ENCODE results near the gene GATA2. TPM values are rescaled to one million over a fixed set of nuclear protein-coding genes. Genes with fewer than 3 reads are reported as not detected.

GATA2 gene
- total and polyA plus RNA-seq, 2 of the 8 experiments (the other 6 are each of a cell fraction or from before 2014, with no cell fraction given) = 0.03 to 0.30 TPM

- H3K79me1 ChIP-seq (ENCODE audit: low read depth, low read length) = no peaks in the 10 kb centered on the region
- H3K27me3 ChIP-seq (replicated peaks in 1 of 4; ENCODE audit: control insufficient read depth in 3 of 4, extremely low read depth in 1 of 4, insufficient read depth in 3 of 4, low read length in 3 of 4) = peaks cover 0 to 6% (median 0%) of the 10 kb centered on the region in 4 experiments; a peak in 4 of 7 replicates
- H3K23ac ChIP-seq (ENCODE audit: insufficient read length) = no peak overlapping the region
- H2AFZ ChIP-seq (ENCODE audit: low read length) = no peak overlapping the region
- H3K18ac ChIP-seq (ENCODE audit: extremely low read depth, low read length) = no peak overlapping the region
- peaks cover 0 to 1% of the 10 kb centered on the region in 2 experiments for H4K20me1 ChIP-seq (replicated peaks in 1 of 2; ENCODE audit: control insufficient read depth in 1 of 2, insufficient read depth in 2 of 2, low read length in 2 of 2)
- H3K4me1 ChIP-seq (replicated peaks in 1 of 4; ENCODE audit: control insufficient read depth in 3 of 4, insufficient read depth in 4 of 4, low read length in 3 of 4) = peaks cover 0 to 5% (median 0%) of the 10 kb centered on the region in 4 experiments; a peak in 1 of 7 replicates
- CTCF ChIA-PET (ENCODE audit: partially characterized antibody) = interaction anchor here (0.8 to 12.7 kb wide), 8 partner anchors 8 to 119 kb away, joined by 3 to 135 read pairs (median 4); no protein-coding TSS in a partner anchor
- no peaks in the 10 kb centered on the region for H3K36me3 ChIP-seq (ENCODE audit: control insufficient read depth in 2 of 4, insufficient read depth in 4 of 4, low read length in 3 of 4)
- TF ChIP-seq, protein P1, sequence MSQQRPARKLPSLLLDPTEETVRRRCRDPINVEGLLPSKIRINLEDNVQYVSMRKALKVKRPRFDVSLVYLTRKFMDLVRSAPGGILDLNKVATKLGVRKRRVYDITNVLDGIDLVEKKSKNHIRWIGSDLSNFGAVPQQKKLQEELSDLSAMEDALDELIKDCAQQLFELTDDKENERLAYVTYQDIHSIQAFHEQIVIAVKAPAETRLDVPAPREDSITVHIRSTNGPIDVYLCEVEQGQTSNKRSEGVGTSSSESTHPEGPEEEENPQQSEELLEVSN (IDR thresholded peaks at IDR 0.05) = no peak
- no peaks in the 10 kb centered on the region for H3K23me2 ChIP-seq (ENCODE audit: low read depth, low read length)
- DNase-seq (ENCODE audit: low read depth in 1 of 2, low spot score in 2 of 2) (no peak), FAIRE-seq (no peak)
- no peak overlapping the region for H3K27ac ChIP-seq (ENCODE audit: low read depth, low read length)
- H2BK120ac ChIP-seq (replicated peaks; ENCODE audit: low read depth, low read length) = no peak overlapping the region
- no peak overlapping the region for H3K4me3 ChIP-seq (ENCODE audit: extremely low read depth in 1 of 4, insufficient read depth in 2 of 4, low read depth in 3 of 4, low read length in 4 of 4)
- H3K56ac ChIP-seq (replicated peaks; ENCODE audit: insufficient read length, low read depth, low read length) = no peak overlapping the region
- no peak overlapping the region for H4K91ac ChIP-seq (replicated peaks; ENCODE audit: insufficient read length, low read length)
- H3K9ac ChIP-seq (replicated peaks in 1 of 4; ENCODE audit: extremely low read depth in 1 of 4, low read depth in 3 of 4, low read length in 3 of 4) = no peak overlapping the region
- no peak overlapping the region for H2AK5ac ChIP-seq (ENCODE audit: low read depth, low read length)
- WGBS, 2 experiments (ENCODE audit: extremely low coverage in 1 of 2, insufficient coverage in 1 of 2, insufficient read length in 1 of 2, insufficient replicate concordance in 2 of 2, low coverage in 1 of 2, low lambda C conversion rate in 2 of 2, missing lambda C conversion rate in 1 of 2) = 77% methylated on average over 13 of the region's 27 CpGs; no CpG with 5 or more reads in 1 of the 2 experiments
- no peaks in the 10 kb centered on the region for H3K79me2 ChIP-seq (ENCODE audit: control insufficient read depth in 1 of 2, insufficient read depth in 2 of 2, low read length in 2 of 2)
- no peak overlapping the region for H3K4me2 ChIP-seq (ENCODE audit: insufficient read depth in 1 of 2, low read depth in 2 of 2, low read length in 2 of 2)
- no peak overlapping the region; the same call in 1 of the 2 replicates for H4K8ac ChIP-seq (ENCODE audit: extremely low read depth, insufficient read depth, low read length)
- no peak overlapping the region for H3K4ac ChIP-seq (replicated peaks; ENCODE audit: insufficient read length, low read depth, low read length)
- no peak overlapping the region for H2BK15ac ChIP-seq (ENCODE audit: low read length)
- H3K9me3 ChIP-seq (ENCODE audit: insufficient read depth in 2 of 2, low read depth in 1 of 2, low read length in 1 of 2) = no peaks in the 10 kb centered on the region
- POLR2A ChIA-PET (ENCODE audit: partially characterized antibody) = interaction anchor here (1.3 kb wide), 1 partner anchor 9 kb away, joined by 3 read pairs; no protein-coding TSS in a partner anchor
- no peak overlapping the region for H2BK5ac ChIP-seq (ENCODE audit: low read depth, low read length)
- H3K14ac ChIP-seq (ENCODE audit: insufficient read length) = no peak overlapping the region
- no peak overlapping the region for H4K5ac ChIP-seq (ENCODE audit: insufficient read length, low read depth, low read length)
- no peak overlapping the region for H2BK12ac ChIP-seq (ENCODE audit: low read depth, low read length)
- H2BK20ac ChIP-seq (ENCODE audit: low read length) = no peak overlapping the region
Measured at GRCh38 chr3:128456776-128457715, 36.0 kb downstream of the GATA2 start.
